Vagina (tissue), 2 donors: ENCODE data around the gene NAA80.

ENCODE experiments used
- CTCF ChIP-seq, 3 experiments: fragments of 450-650 bp in 2 of 3; fragments of 200-600 bp in 1 of 3; sonication (generic) in 1 of 3; IDR thresholded peaks; one replicate each; pipeline ENCODE4 v1.5.1; 2017 to 2019; ENCODE audit warnings: antibody characterized with exemption in 3 of 3, mild to moderate bottlenecking in 2 of 3, moderate library complexity in 2 of 3
- POLR2A ChIP-seq, 2 donors: fragments of 450-650 bp; IDR thresholded peaks; one replicate each; pipeline ENCODE4 v1.6.1; 2017; ENCODE audit warnings: antibody characterized with exemption in 2 of 2, mild to moderate bottlenecking in 2 of 2, moderate library complexity in 2 of 2
- POLR2AphosphoS5 ChIP-seq, 2 donors: sonication (generic); formaldehyde crosslinking; IDR thresholded peaks; one replicate each; pipeline ENCODE4 v1.9.0; 2017; ENCODE audit warnings: antibody characterized with exemption in 2 of 2, mild to moderate bottlenecking in 2 of 2, low read depth in 1 of 2; ENCODE audit not compliant: insufficient read depth in 1 of 2

- TF ChIP-seq CTCF (IDR thresholded peaks at IDR 0.05) (no peak), POLR2A (IDR thresholded peaks at IDR 0.05) (no peak), POLR2AphosphoS5 (IDR thresholded peaks at IDR 0.05; ENCODE audit: insufficient read depth in 1 of 2, low read depth in 1 of 2) (no peak)
Observed at GRCh38 chr3:50289130-50289529, 10.1 kb downstream of the NAA80 start.
